GM21515 (cell line): ENCODE measurements around the gene JTB.

Experiments used
- ATAC-seq: cut with Tn5 transposase; IDR thresholded peaks from one replicate; pipeline ENCODE4 v1.9.1; 2021; ENCODE audit not compliant: unreplicated experiment

The JTB gene

GRCh38 chr1:153956997-153957715 lies 20.3 kb downstream of the JTB start:
- no peak for ATAC-seq

GRCh38 chr1:153954826-153955225 lies 22.6 kb downstream of the JTB start:
- no peak for ATAC-seq

- ATAC-seq = no peak
Observed at GRCh38 chr1:153953859-153954365, 23.6 kb downstream of the JTB start.

- ATAC-seq = no peak
Observed at GRCh38 chr1:153951801-153952200, 25.7 kb downstream of the JTB start.

- no peak for ATAC-seq
Observed at GRCh38 chr1:153951183-153951582, 26.3 kb downstream of the JTB start.

- ATAC-seq = peak; percentile 52
Observed at GRCh38 chr1:153946622-153947241, 30.7 kb downstream of the JTB start, which contains the start of gene DENND4B. DENND4B (minus strand) TSS chr1:153946718; CDS start chr1:153944374, 2,344 bp downstream.

- peak; percentile 53 for ATAC-seq
Observed at GRCh38 chr1:153945795-153946621, 31.5 kb downstream of the JTB start.

- ATAC-seq = peak; percentile 28
Observed at GRCh38 chr1:153945131-153945794, 32.2 kb downstream of the JTB start.

GRCh38 chr1:153944827-153945117 lies 32.7 kb downstream of the JTB start:
- no peak for ATAC-seq

GRCh38 chr1:153944005-153944826 lies 33.3 kb downstream of the JTB start:
- no peak for ATAC-seq

GRCh38 chr1:153942766-153943549 lies 34.5 kb downstream of the JTB start:
- no peak for ATAC-seq

GRCh38 chr1:153941826-153942725 lies 35.4 kb downstream of the JTB start:
- ATAC-seq = no peak

GRCh38 chr1:153940756-153941155 lies 36.7 kb downstream of the JTB start:
- no peak for ATAC-seq

- ATAC-seq = no peak
Observed at GRCh38 chr1:153939476-153939875, 38.0 kb downstream of the JTB start.

- no peak for ATAC-seq
Observed at GRCh38 chr1:153938996-153939395, 38.5 kb downstream of the JTB start.

- no peak for ATAC-seq
Observed at GRCh38 chr1:153937331-153937730, 40.1 kb downstream of the JTB start.

GRCh38 chr1:153936011-153936802 lies 41.3 kb downstream of the JTB start:
- no peak for ATAC-seq

GRCh38 chr1:153934746-153935145 lies 42.7 kb downstream of the JTB start:
- ATAC-seq = no peak
